Forelimb muscle (tissue), 1 donor: Measurements from ENCODE around the gene PODNL1. TPM values are rescaled to one million over a fixed set of nuclear protein-coding genes. Genes with fewer than 3 reads are reported as not detected.

Experiments
- DNase-seq: peaks from one replicate; pipeline ENCODE4 v3.0.0-alpha.2; 2013; ENCODE audit warnings: low read depth
- polyA plus RNA-seq: library from polyadenylated mRNA; unstranded; fragments of 120-200 nt; gene quantifications from one replicate; pipeline ENCODE4 v1.2.1, GENCODE V29; 2013; ENCODE audit not compliant: insufficient read length

PODNL1 gene
- polyA plus RNA-seq, result 0.75 TPM

- no peak for DNase-seq
Observed at GRCh38 chr19:13938301-13939064, at the start of gene PODNL1. Gene PODNL1 (minus strand): TSS chr19:13938417. CDS start chr19:13938181, 236 bp downstream.

GRCh38 chr19:13987101-13987890, 49.1 kb upstream of the PODNL1 start:
- DNase-seq, result no peak

GRCh38 chr19:13986348-13986904, 48.2 kb upstream of the PODNL1 start:
- DNase-seq, result no peak

- no peak for DNase-seq
Observed at GRCh38 chr19:13985771-13986347, 47.6 kb upstream of the PODNL1 start.

- DNase-seq, result no peak
Observed at GRCh38 chr19:13984875-13985741, 46.9 kb upstream of the PODNL1 start.

GRCh38 chr19:13984186-13984585, 46.0 kb upstream of the PODNL1 start:
- no peak for DNase-seq

GRCh38 chr19:13983213-13983889, 45.1 kb upstream of the PODNL1 start:
- no peak for DNase-seq

GRCh38 chr19:13982773-13983172, 44.6 kb upstream of the PODNL1 start:
- DNase-seq, result no peak

- no peak for DNase-seq
Observed at GRCh38 chr19:13981988-13982501, 43.8 kb upstream of the PODNL1 start.

GRCh38 chr19:13981467-13981866, 43.2 kb upstream of the PODNL1 start:
- DNase-seq, result no peak

GRCh38 chr19:13981021-13981420, 42.8 kb upstream of the PODNL1 start:
- DNase-seq, result no peak

- DNase-seq, result no peak
Observed at GRCh38 chr19:13980340-13980739, 42.1 kb upstream of the PODNL1 start.

GRCh38 chr19:13979686-13980085, 41.5 kb upstream of the PODNL1 start:
- DNase-seq, result no peak

- DNase-seq, result no peak
Observed at GRCh38 chr19:13979244-13979615, 41.0 kb upstream of the PODNL1 start.

- peak; percentile 54 for DNase-seq
Observed at GRCh38 chr19:13978351-13979243, 40.4 kb upstream of the PODNL1 start.

GRCh38 chr19:13977803-13978202, 39.6 kb upstream of the PODNL1 start:
- DNase-seq, result no peak

GRCh38 chr19:13976446-13976845, 38.2 kb upstream of the PODNL1 start:
- DNase-seq, result no peak

GRCh38 chr19:13975870-13976269, 37.7 kb upstream of the PODNL1 start:
- no peak for DNase-seq

GRCh38 chr19:13974073-13974472, 35.9 kb upstream of the PODNL1 start:
- no peak for DNase-seq
